B cell (primary cell): ENCODE results near the gene POLR2B. TPM values are rescaled to one million over a fixed set of nuclear protein-coding genes. Genes with fewer than 3 reads are reported as not detected.
A peak's percentile ranks its signal among the peaks of the same experiment; 100 is the strongest.

Experiments used
- ATAC-seq: fragments of 200-7000 bp; cut with Tn5 transposase; one replicate; pipeline ENCODE4 v1.10.0; 2021; ENCODE audit warnings: low read depth, mild to moderate bottlenecking, moderate number of reproducible peaks, moderate library complexity
- CTCF ChIA-PET: fragments of 350-600 bp; sonication (Branson Sonifier 250); formaldehyde crosslinking; loops from one replicate; lab custom pipeline; 2021; ENCODE audit warnings: antibody characterized with exemption, inconsistent platforms; lab: Charles Lee
- POLR2A ChIA-PET: fragments of 350-600 bp; sonication (Branson Sonifier 250); formaldehyde crosslinking; loops from one replicate; lab custom pipeline; 2021; ENCODE audit warnings: antibody characterized with exemption; lab: Charles Lee
- DNase-seq: peaks from one replicate; pipeline ENCODE4 v3.0.0; 2013
- H2AFZ ChIP-seq: 2 replicates; pipeline ENCODE4 v1.6.1; 2012; ENCODE audit warnings: mild to moderate bottlenecking, low read depth, low read length; ENCODE audit not compliant: insufficient read depth, poor library complexity, severe bottlenecking
- H3K27ac ChIP-seq, 2 donors: 1 replicate in 1 of 2; 2 replicates in 1 of 2; pipeline ENCODE4 v1.5.1; 2012 to 2013; ENCODE audit warnings: low read length in 2 of 2, mild to moderate bottlenecking in 2 of 2, moderate library complexity in 1 of 2
- H3K27me3 ChIP-seq, 4 experiments: fragments of 200-600 bp in 1 of 4; sonication (generic) in 1 of 4; replicated peaks in 1 of 4; 1 replicate in 2 of 4; 2 replicates in 2 of 4; pipeline versions ENCODE4 v1.6.1 to v1.7.0; 2013 to 2016; ENCODE audit warnings: low read length in 3 of 4, mild to moderate bottlenecking in 2 of 4, mixed read lengths in 1 of 4, moderate library complexity in 1 of 4; ENCODE audit not compliant: insufficient read depth in 4 of 4, control insufficient read depth in 3 of 4; ENCODE audit errors: control extremely low read depth in 1 of 4
- H3K36me3 ChIP-seq, 2 experiments: replicated peaks in 1 of 2; 1 replicate in 1 of 2; 2 replicates in 1 of 2; pipeline versions ENCODE4 v1.6.1 to v1.7.1; 2013; ENCODE audit warnings: low read length in 1 of 2; ENCODE audit not compliant: insufficient read depth in 2 of 2, control insufficient read depth in 1 of 2; ENCODE audit errors: control extremely low read depth in 1 of 2, extremely low read depth in 1 of 2
- H3K4me1 ChIP-seq, 2 donors: fragments of 200-600 bp in 1 of 2; sonication (generic) in 1 of 2; 1 replicate in 1 of 2; 2 replicates in 1 of 2; pipeline versions ENCODE4 v1.5.1 to v1.6.1; 2013 to 2017; ENCODE audit warnings: low read length in 2 of 2; ENCODE audit not compliant: control insufficient read depth in 2 of 2, insufficient read depth in 2 of 2
- H3K4me2 ChIP-seq: replicated peaks from 2 replicates; pipeline ENCODE3; 2012; ENCODE audit warnings: mild to moderate bottlenecking, low read depth, low read length; ENCODE audit not compliant: poor library complexity, severe bottlenecking
- H3K4me3 ChIP-seq, 5 experiments: fragments of 200-600 bp in 1 of 5; sonication (generic) in 1 of 5; 1 replicate in 3 of 5; 2 replicates in 2 of 5; pipeline versions ENCODE4 v1.5.1 to v1.7.0; 2011 to 2016; ENCODE audit warnings: low read length in 4 of 5, mild to moderate bottlenecking in 4 of 5, low read depth in 2 of 5, control low read depth in 1 of 5, moderate library complexity in 1 of 5; ENCODE audit not compliant: insufficient read depth in 1 of 5; ENCODE audit errors: control extremely low read depth in 1 of 5, extremely low read depth in 1 of 5
- H3K79me2 ChIP-seq: fragments of 200-600 bp; sonication (generic); one replicate; pipeline ENCODE4 v1.6.0; 2016; ENCODE audit warnings: low read length; ENCODE audit not compliant: control insufficient read depth, insufficient read depth
- H3K9ac ChIP-seq: fragments of 200-600 bp; sonication (generic); 2 replicates; pipeline ENCODE4 v1.6.1; 2017; ENCODE audit warnings: mild to moderate bottlenecking, low read length, moderate library complexity
- H3K9me3 ChIP-seq, 3 donors: one replicate each; pipeline versions ENCODE4 v1.6.1 to v1.7.1; 2013; ENCODE audit warnings: low read length in 2 of 3; ENCODE audit not compliant: control insufficient read depth in 2 of 3, insufficient read depth in 1 of 3; ENCODE audit errors: control extremely low read depth in 1 of 3
- H4K20me1 ChIP-seq: 2 replicates; pipeline ENCODE4 v1.6.0; 2012; ENCODE audit warnings: mild to moderate bottlenecking, low read length; ENCODE audit not compliant: insufficient read depth, control insufficient read depth, poor library complexity, severe bottlenecking
- H3K27ac Mint-ChIP-seq: one replicate; pipeline ENCODE4 v1.8.0; 2021; ENCODE audit warnings: mixed read lengths
- H3K27me3 Mint-ChIP-seq: one replicate; pipeline ENCODE4 v1.8.0; 2021; ENCODE audit warnings: mixed read lengths
- H3K4me1 Mint-ChIP-seq: one replicate; pipeline ENCODE4 v1.8.0; 2021; ENCODE audit warnings: mixed read lengths
- H3K4me3 Mint-ChIP-seq: one replicate; pipeline ENCODE4 v1.8.0; 2021; ENCODE audit warnings: mixed read lengths
- H3K9me3 Mint-ChIP-seq: one replicate; pipeline ENCODE4 v1.8.0; 2022; ENCODE audit warnings: mixed read lengths; ENCODE audit not compliant: insufficient read depth
- EZH2 ChIP-seq: IDR thresholded peaks from 2 replicates; pipeline ENCODE4 v1.6.1; 2012; ENCODE audit warnings: borderline replicate concordance, low read depth, mild to moderate bottlenecking, moderate library complexity, low read length; ENCODE audit not compliant: insufficient read depth, poor library complexity, severe bottlenecking
- WGBS: methylation state at CpG from one replicate; pipeline ENCODE4 v1.1.5; 2013; ENCODE audit warnings: missing lambda C conversion rate; ENCODE audit not compliant: insufficient coverage; 5-methylcytosine and 5-hydroxymethylcytosine counted together
- intact Hi-C: fragments of 100-400 bp; cut with micrococcal nuclease; formaldehyde crosslinking; loops from one replicate; pipeline ENCODE4 v1.10.0; 2022
- polyA plus RNA-seq: library from polyadenylated mRNA; depleted of rRNA; stranded (reverse); fragments of >200 nt; gene quantifications from 2 replicates; pipeline ENCODE4 v1.2.3, GENCODE V29; 2012
- total RNA-seq, 2 donors: library from RNA; stranded (reverse); fragments of 120-200 nt in 1 of 2; gene quantifications; 1 replicate in 1 of 2; 2 replicates in 1 of 2; pipeline versions ENCODE4 v1.2.3 to v1.2.4, GENCODE V29; 2013 to 2022
- TF ChIP-seq, protein P1 (sequence below): fragments of 200-600 bp; IDR thresholded peaks from one replicate; pipeline ENCODE4 v1.8.0; 2022; ENCODE audit warnings: antibody characterized with exemption, mild to moderate bottlenecking

The POLR2B gene
- total and polyA plus RNA-seq, 2 donors (not counting 1 experiment from before 2014, with no cell fraction given): 37.5 to 108 TPM

DNA sequence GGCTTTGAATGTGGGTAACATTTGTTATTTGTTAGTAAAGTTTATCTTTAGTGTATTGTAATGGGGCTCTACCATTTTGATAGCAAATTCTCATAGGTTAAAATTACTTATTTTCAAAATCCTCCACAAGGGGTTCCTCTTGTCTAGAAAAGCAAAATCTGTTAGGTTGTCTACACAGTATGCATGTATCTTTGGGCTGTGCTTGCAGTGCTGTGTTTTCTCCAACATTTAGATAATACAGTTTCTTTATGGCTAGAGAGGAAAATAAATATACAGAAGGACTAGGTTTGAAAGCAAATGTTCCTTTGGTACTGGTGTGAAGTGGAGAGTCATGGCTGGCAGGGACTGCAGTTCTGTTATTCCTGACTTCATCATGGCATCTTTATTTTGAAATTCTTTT lies 40.3 kb downstream of the POLR2B start:
- ATAC-seq (no peak), DNase-seq (no peak)
- H3K27me3 ChIP-seq: no peaks in the 10 kb centered on the region
- H3K79me2 ChIP-seq: no peaks in the 10 kb centered on the region
- no peak overlapping the region for H3K4me3 ChIP-seq
- no peak overlapping the region for H3K4me2 ChIP-seq
- TF ChIP-seq, protein P1, sequence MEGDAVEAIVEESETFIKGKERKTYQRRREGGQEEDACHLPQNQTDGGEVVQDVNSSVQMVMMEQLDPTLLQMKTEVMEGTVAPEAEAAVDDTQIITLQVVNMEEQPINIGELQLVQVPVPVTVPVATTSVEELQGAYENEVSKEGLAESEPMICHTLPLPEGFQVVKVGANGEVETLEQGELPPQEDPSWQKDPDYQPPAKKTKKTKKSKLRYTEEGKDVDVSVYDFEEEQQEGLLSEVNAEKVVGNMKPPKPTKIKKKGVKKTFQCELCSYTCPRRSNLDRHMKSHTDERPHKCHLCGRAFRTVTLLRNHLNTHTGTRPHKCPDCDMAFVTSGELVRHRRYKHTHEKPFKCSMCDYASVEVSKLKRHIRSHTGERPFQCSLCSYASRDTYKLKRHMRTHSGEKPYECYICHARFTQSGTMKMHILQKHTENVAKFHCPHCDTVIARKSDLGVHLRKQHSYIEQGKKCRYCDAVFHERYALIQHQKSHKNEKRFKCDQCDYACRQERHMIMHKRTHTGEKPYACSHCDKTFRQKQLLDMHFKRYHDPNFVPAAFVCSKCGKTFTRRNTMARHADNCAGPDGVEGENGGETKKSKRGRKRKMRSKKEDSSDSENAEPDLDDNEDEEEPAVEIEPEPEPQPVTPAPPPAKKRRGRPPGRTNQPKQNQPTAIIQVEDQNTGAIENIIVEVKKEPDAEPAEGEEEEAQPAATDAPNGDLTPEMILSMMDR: no peak
- TF ChIP-seq EZH2: no peak
- no peak overlapping the region for H2AFZ ChIP-seq
- H3K9ac ChIP-seq: no peak overlapping the region
- ChIA-PET CTCF (no interaction called here), POLR2A (no interaction called here)
- intact Hi-C loops: no loop called here
- H3K27ac ChIP-seq: no peak overlapping the region
- no peaks in the 10 kb centered on the region for H3K9me3 ChIP-seq
- Mint-ChIP-seq H3K27ac (peak overlapping the region; percentile 10), H3K4me3 (no peak overlapping the region), H3K4me1 (no peaks in the 10 kb centered on the region), H3K27me3 (no peaks in the 10 kb centered on the region), H3K9me3 (no peaks in the 10 kb centered on the region)
- no peaks in the 10 kb centered on the region for H4K20me1 ChIP-seq
- H3K4me1 ChIP-seq: no peaks in the 10 kb centered on the region
- peaks cover 13 to 85% of the 10 kb centered on the region in 2 experiments for H3K36me3 ChIP-seq

DNA sequence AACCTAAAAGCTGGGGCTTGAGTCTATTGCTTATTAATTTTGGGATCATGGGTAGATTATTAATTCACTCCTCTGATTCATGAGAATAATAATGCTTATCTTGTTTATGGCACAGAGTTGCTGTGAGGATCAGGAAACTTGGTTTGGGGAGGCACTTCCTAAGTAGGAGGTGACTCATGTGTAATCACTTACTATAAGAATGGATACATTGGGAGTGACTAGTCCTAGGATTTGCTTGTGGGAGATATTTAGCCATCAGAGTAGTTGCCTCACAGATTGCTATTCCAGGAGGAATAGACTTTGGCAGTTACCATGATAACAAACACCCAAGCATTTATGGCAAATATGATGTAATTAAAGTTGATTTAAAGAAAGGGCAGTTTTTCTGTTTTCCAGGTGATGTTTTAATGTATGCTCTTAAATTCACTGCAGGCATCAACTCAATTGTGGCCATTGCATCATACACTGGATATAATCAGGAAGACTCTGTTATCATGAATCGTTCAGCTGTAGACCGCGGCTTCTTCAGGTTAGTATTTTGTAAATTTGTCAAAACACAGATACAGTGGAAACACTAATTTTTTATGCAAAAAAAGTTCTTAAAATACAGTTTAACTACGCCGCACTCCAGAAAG lies 41.9 kb downstream of the POLR2B start:
- POLR2A ChIA-PET: no interaction called here
- CTCF ChIA-PET: no interaction called here
- DNase-seq (no peak), ATAC-seq (no peak)
- Mint-ChIP-seq H3K4me3 (no peak overlapping the region), H3K4me1 (no peaks in the 10 kb centered on the region), H3K27me3 (no peaks in the 10 kb centered on the region), H3K27ac (no peak overlapping the region), H3K9me3 (no peaks in the 10 kb centered on the region)
- Histone ChIP-seq H4K20me1 (no peaks in the 10 kb centered on the region), H3K4me2 (no peak overlapping the region), H3K36me3 (peaks cover 16 to 85% of the 10 kb centered on the region in 2 experiments), H3K9ac (no peak overlapping the region), H3K79me2 (no peaks in the 10 kb centered on the region), H3K4me1 (no peaks in the 10 kb centered on the region), H3K27me3 (no peaks in the 10 kb centered on the region), H3K4me3 (no peak overlapping the region), H2AFZ (no peak overlapping the region), H3K27ac (no peak overlapping the region), H3K9me3 (no peaks in the 10 kb centered on the region)
- intact Hi-C loops: no loop called here
- TF ChIP-seq, protein P1: no peak
- TF ChIP-seq EZH2: no peak
- no CpG with 5 or more reads among the region's 5 CpGs for WGBS
